Measurements from ENCODE around the gene SCG5. TPM values are rescaled to one million over a fixed set of nuclear protein-coding genes. Genes with fewer than 3 reads are reported as not detected.

Gene SCG5
- total and polyA plus RNA-seq, 2 of the 13 experiments (the other 11 are each of a cell fraction or from before 2014, with no cell fraction given) = 2.3 to 3.5 TPM

- no peak for TF ChIP-seq RERE (CRISPR knock-in tag; IDR thresholded peaks at IDR 0.05; ENCODE audit: low read depth)
- TF ChIP-seq TBP (CRISPR knock-in tag; IDR thresholded peaks at IDR 0.05) = no peak
- TF ChIP-seq BCL6 (CRISPR knock-in tag; IDR thresholded peaks at IDR 0.05) = no peak
- no peak for TF ChIP-seq RFX5 (IDR thresholded peaks at IDR 0.05; ENCODE audit: low read depth, low read length)
- no peak for TF ChIP-seq ZBTB7A (CRISPR knock-in tag; IDR thresholded peaks at IDR 0.05)
- no peak for TF ChIP-seq HNRNPLL (IDR thresholded peaks at IDR 0.05; ENCODE audit: low read depth, low read length, poor library complexity, severe bottlenecking)
- TF ChIP-seq ETV5 (CRISPR knock-in tag; IDR thresholded peaks at IDR 0.05; ENCODE audit: borderline replicate concordance) = no peak
- TF ChIP-seq TBX2 (CRISPR knock-in tag; IDR thresholded peaks at IDR 0.05; ENCODE audit: borderline replicate concordance) = no peak
- TF ChIP-seq HDAC6 (IDR thresholded peaks at IDR 0.05; ENCODE audit: low read depth, low read length) = no peak
- TF ChIP-seq ZNF430 (CRISPR knock-in tag; IDR thresholded peaks at IDR 0.05) = no peak
- TF ChIP-seq, protein P1, sequence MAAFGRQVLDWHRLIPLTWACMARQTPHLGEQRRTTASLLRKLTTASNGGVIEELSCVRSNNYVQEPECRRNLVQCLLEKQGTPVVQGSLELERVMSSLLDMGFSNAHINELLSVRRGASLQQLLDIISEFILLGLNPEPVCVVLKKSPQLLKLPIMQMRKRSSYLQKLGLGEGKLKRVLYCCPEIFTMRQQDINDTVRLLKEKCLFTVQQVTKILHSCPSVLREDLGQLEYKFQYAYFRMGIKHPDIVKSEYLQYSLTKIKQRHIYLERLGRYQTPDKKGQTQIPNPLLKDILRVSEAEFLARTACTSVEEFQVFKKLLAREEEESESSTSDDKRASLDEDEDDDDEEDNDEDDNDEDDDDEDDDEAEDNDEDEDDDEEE (CRISPR knock-in tag; IDR thresholded peaks at IDR 0.05) = no peak
- no peak for TF ChIP-seq PHB2 (IDR thresholded peaks at IDR 0.05; ENCODE audit: partially characterized antibody)
- TF ChIP-seq PRMT3 (CRISPR knock-in tag; IDR thresholded peaks at IDR 0.05; ENCODE audit: borderline replicate concordance, low read depth) = no peak
- no peak for TF ChIP-seq PRPF4 (IDR thresholded peaks at IDR 0.05; ENCODE audit: low read depth, low read length, poor library complexity, severe bottlenecking)
- no peak for TF ChIP-seq SRY (CRISPR knock-in tag; IDR thresholded peaks at IDR 0.05)
- TF ChIP-seq KMT2A (CRISPR knock-in tag; IDR thresholded peaks at IDR 0.05) = no peak
- TF ChIP-seq ETV6 (CRISPR knock-in tag; conservative IDR thresholded peaks at IDR 0.05) = no peak
- TF ChIP-seq CREM (IDR thresholded peaks at IDR 0.05) = no peak; the same call in 1 of the 2 replicates
- no peak for TF ChIP-seq CREM (CRISPR knock-in tag; IDR thresholded peaks at IDR 0.05)
Measured at GRCh38 chr15:32709295-32710033, 68.0 kb downstream of the SCG5 start (continued).
